Gastrocnemius medialis (tissue), 4 donors: ENCODE results near the gene EAPP.
"Not testable (repeated sequence)": the region's sequence is repeated elsewhere in the genome, so short reads cannot be mapped to it uniquely, and the experiment has no call there.

Experiments used
- POLR2A ChIP-seq, 2 donors: fragments of 450-650 bp; IDR thresholded peaks; one replicate each; pipeline ENCODE4 v1.6.1; 2017; ENCODE audit warnings: antibody characterized with exemption in 2 of 2, mild to moderate bottlenecking in 2 of 2, moderate library complexity in 2 of 2
- TF ChIP-seq, protein P1 (sequence below), 5 experiments: fragments of 450-650 bp in 3 of 5; fragments of 200-600 bp in 2 of 5; sonication (generic) in 2 of 5; IDR thresholded peaks in 4 of 5; conservative IDR thresholded peaks in 1 of 5; 1 replicate in 4 of 5; 2 replicates in 1 of 5; pipeline ENCODE4 v1.5.1; 2016 to 2019; ENCODE audit warnings: antibody characterized with exemption in 5 of 5, mild to moderate bottlenecking in 3 of 5, moderate library complexity in 3 of 5

DNA sequence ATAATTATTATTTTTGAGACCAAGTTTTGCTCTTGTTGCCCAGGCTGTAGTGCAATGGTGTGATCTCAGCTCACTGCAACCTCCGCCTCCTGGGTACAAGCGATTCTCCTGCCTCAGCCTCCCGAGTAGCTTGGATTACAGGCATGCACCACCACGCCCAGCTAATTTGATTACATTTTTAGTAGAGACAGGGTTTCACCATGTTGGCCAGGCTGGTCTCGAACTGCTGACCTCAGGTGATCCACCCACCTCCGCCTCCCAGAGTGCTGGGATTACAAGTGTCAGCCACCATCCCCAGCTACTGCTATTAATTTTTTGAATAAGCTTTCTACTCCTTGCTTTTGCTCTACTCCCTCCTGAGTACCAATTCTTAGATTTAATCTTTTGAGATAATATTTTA, 18.4 kb downstream of the EAPP start:
- TF ChIP-seq, protein P1, sequence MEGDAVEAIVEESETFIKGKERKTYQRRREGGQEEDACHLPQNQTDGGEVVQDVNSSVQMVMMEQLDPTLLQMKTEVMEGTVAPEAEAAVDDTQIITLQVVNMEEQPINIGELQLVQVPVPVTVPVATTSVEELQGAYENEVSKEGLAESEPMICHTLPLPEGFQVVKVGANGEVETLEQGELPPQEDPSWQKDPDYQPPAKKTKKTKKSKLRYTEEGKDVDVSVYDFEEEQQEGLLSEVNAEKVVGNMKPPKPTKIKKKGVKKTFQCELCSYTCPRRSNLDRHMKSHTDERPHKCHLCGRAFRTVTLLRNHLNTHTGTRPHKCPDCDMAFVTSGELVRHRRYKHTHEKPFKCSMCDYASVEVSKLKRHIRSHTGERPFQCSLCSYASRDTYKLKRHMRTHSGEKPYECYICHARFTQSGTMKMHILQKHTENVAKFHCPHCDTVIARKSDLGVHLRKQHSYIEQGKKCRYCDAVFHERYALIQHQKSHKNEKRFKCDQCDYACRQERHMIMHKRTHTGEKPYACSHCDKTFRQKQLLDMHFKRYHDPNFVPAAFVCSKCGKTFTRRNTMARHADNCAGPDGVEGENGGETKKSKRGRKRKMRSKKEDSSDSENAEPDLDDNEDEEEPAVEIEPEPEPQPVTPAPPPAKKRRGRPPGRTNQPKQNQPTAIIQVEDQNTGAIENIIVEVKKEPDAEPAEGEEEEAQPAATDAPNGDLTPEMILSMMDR (IDR thresholded peaks at IDR 0.05 in 4 of 5, conservative IDR thresholded peaks at IDR 0.05 in 1 of 5): not testable (repeated sequence)
- not testable (repeated sequence) for TF ChIP-seq POLR2A (IDR thresholded peaks at IDR 0.05)
